Smooth muscle cell of the brain vasculature (primary cell): ENCODE data around the gene KCNQ1.

Source experiments
- DNase-seq: peaks from one replicate; pipeline ENCODE4 v3.0.0-alpha.2; 2012; ENCODE audit warnings: low read depth, low spot score

The KCNQ1 gene

DNA sequence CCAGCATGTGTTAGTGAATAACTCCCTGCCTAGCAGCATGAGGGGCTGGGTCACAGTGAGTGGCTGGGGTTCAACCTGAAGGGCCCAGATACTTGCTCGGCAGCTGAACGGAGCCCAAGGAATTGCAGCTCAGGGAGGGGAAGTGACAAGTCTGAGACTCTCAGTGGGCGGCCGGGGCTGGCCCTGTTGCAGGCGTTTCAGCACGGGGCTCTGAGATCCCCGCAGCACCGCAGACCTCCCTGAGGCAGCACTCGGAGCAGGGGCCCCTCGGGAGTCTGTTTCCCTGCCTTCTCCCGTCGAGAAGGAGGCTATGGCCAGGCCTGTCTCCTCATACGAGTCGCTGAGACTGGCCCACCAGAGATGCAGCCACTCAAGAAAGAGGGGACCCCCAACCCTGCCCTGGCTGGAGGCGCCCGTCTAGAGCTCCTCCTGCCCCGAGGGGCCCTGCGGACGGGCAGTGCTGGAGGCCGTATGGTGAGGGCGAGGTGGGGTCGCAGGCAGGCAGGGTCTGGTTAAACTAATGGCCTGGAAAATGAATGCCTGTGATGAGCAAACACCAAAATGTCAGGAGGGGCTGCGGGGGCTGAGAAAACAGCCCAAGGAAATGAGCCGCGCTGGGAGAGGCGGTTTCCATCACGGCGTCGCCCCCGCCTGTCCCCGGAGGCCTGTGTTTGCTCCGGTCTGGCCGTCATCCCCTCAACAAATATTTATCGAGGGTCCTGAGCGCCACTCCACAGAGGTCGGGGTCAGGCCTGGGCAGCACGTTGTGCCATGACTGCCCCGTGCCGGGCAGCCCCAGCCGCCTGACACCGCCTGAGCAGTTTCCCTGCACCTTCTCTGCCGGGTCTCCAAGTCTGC is 35.0 kb upstream of the KCNQ1 start:
- DNase-seq = no peak

DNA sequence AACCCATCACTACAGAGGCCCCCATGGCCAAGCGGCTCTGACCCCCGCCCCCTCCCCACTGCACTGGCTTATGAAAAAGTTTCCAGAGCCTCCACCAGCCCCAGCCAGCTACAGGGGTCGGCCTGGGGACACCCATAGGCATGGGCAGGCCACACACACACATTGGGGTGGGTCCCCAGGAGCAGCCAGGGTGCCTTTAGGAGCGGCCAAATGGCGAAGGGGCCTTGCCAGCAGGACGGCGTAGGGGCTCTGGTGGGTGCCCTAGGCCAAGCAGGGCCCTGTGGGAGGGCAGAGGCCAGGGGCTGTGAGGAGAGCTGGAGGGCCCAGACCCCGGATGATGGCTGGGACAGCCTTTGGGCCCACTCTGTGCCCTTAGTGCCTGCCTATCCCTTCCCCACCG is 34.2 kb upstream of the KCNQ1 start:
- DNase-seq = no peak

DNA sequence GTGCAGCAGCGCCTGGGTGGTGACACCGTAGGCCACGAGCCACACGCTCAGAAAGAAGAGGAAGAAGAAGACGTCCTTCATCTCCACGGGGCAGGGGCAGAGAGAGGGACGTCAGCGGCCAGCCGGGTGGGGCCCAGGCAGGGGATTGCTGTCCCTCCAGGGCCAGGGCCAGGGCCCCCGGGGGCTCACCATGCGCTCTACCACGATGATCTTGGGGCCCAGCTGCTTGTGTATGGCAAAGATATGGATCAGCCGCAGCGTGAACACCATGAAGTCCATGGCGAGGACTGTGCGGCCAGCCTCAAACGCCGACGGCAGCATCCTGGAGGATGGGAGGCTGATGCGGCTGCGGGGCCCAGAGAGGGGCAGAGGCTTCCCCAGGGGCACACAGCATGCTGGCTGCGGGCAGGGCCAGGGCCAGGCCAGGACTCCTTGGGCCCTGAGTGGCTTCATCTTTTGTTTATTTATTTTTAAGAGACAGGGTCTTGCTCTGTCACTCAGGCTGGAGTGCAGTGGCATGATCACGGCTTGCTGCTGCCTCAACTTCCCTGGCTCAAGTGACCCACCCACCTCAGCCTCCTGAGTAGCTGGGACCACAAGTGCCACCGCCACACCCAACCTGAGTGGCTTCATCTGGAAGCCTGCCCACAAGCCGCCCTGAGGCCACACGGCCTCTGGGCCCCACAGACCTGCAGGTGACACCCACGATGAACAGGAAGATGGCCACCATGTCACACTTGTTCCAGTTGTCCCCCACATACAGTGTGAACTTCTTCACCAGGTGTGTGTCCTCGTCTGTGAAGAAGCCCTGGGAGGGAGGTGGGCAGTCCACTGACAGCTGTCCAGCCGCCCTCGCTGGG is 33.1 kb upstream of the KCNQ1 start:
- DNase-seq = no peak

DNA sequence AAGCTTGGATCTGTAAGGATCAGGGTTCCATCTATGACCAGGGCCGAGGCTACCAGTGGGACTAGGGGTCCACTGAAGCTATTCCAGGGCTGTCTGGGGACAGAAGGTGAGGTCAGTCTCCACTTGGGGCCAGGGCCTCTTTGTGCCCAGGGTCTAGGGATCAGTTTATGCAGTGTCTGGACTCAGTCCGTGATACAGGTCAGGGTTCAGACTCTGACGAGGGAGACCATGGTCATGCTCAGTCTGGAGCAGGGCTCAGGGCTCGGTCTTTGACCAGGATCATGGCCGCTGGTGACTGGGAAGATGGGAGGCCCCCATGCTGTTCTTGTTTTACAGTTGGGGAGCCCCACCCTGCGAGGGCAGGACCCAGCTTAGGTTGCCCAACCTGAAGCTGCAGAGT is 32.5 kb upstream of the KCNQ1 start:
- DNase-seq = no peak

DNA sequence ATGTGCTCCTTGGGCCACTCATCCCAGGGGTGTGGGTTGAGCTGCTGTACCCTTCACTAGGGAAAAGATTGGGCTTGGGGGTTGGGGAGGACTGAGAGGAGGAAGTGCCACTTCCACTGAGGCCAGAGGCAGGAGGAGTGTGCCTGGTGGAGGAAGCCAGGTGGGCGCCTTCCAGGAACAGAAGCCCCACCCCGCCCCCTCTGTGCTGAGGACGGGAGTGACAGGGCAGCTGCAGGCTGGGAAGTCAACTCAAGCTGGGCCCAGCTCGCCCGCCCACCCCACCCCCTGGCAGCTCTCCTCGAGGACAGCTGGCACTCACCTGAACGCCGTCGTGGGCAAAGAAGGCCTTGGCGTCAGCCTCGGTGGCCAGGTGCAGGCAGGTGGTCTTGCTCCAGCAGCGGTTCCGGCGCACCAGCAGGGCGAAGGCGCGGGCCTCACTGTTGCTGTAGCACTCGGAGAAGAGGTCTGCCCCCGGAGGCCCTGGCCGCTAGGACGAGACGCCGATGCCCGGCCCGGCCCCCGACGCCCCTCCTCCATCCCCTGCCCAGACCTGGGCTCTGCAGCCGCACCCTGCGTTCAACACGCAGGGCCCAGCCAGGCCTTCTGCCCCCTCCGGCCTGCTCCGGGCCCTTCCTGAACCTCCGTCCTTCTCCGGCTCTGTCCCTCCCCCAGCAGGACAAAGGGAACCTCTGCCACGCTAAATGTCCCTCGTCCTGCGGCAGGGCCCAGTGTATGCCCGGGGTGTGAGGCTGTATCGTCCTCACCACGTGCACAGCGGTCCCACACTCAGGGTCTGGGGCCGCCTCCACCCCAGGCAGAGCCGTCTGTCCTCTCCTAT is 30.8 kb upstream of the KCNQ1 start:
- no peak for DNase-seq

DNA sequence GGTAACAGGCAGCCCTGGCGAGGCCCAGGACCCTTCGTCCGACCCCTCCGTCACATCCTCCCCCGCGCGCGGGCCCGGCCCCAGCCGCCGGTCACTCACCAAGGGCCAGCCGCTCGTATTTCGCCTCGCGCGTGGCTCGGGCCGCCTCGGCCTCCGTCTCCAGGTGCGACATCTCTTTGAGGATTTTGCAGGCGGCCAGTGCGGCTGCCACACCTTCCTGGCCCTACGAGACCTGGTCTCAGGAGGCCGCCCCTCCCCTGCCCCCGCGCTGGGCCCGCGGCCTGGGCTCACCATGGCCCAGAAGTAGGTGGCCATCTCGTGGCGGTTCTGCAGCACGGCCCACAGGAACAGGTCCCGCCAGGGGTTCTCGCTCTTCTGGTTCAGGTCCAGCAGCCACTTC is 30.2 kb upstream of the KCNQ1 start:
- no peak for DNase-seq

DNA sequence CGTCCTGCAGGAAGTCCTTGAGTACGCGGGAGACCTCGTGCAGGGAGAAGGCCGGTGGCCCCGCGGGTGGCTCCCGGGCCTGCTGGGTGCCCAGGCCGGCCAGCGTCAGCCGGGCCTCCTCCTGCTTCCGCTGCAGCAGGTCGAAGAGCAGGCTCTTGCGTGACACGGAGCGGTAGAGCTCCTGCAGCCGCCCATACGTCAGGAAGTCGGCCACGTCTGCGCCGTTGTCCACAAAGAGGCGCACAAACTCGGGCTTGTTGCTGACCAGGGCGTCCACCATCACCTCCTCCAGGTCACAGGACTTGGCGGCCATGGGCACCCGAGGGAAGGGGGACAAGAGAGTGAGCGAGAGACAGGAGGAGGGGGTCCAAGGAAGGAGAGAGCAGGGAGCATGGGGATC is 29.6 kb upstream of the KCNQ1 start:
- no peak for DNase-seq

DNA sequence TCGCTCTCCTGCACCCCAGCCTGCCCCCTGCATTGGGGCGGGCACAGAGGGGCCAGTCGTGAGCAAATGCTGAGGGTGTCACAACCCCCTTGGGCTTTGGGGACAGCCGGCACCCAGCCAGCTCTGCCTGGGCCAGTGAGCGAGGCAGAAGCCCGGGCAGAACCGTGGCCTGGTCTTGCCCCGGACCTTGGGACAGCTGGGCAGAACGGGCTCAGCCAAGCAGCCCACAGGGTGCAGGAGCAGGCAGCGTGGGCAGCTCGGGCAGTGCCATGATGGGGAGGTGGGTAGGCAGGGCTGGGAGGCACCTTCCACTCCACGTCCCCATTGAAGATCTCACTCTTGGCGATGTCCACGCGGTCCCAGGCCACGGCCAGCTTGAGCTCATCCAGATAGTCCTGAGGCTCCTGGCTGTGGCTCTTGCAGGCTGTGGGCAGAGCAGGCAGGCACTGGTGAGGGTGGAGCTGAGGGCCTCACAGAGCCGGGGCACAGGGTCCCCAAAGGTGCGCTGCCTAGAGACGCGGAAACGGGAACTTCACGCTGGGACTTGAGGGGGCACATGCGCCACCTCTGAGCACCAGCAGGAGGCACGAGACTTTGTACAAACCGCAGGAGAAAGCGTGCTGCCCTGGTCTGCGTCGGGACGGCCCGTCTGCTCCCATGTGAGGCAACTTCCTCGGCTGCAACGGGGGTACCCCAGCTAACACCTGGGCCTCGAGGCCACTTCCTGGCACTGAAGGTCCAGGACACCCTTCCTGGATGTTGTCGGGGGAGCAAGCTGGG is 29.0 kb upstream of the KCNQ1 start:
- no peak for DNase-seq

DNA sequence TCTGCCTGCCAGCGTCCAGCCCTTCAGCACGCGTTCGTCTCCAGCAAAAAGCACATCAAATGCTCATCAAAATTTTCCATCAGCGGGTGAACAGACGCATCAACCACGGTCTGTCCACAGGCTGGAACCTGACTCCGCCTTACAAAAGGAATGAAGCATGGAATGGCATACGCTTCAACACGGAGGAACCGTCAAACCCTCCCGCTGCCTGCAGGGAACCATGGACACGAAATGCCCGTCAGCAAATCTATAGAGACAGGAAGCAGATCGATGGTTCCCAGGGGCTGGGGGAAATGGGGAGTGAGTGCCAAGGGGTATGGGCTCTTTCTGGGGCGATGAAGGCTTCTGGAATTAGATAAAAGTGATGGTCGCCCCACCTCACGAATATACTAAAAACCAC is 28.0 kb upstream of the KCNQ1 start:
- no peak for DNase-seq

DNA sequence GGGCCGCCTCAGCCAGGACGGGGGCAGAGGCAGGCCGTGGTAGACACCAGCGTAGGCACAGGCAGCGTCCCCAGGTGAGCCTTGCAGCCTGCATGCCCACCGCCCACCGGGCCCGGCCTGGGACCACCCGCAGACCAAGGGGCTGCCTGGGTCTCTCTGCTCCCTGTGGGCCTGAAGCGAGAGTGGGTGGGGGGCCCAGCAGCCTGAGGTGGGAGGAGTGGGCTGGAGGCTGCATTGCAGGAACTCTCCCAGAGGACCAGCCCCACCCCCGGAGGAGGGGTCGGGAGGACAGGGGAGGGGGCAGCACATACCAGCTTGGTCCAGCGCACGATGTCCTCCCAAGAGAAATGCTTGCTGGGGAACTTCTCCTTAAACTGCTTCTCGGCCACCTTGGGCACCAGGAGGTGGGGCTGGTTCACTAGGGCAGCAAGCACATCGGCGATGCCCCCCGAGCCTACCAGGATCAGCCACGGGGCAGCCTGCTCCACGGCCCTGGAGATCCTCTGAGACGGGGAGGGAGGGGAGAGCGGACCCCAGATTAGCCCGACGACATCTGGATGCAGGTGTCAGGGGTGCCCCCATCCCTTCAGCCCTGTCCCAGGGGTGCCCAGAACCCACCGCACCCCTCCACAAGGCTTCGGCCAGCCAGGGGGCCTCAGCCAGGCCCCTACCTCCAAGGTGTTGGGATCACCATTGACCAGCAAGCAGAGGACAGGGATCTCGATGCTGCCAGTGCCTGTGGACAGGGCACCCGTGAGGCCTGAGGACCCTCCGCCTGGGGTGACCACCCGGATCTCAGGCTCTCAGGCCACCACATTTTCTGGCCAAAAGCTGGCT is 26.7 kb upstream of the KCNQ1 start:
- no peak for DNase-seq

DNA sequence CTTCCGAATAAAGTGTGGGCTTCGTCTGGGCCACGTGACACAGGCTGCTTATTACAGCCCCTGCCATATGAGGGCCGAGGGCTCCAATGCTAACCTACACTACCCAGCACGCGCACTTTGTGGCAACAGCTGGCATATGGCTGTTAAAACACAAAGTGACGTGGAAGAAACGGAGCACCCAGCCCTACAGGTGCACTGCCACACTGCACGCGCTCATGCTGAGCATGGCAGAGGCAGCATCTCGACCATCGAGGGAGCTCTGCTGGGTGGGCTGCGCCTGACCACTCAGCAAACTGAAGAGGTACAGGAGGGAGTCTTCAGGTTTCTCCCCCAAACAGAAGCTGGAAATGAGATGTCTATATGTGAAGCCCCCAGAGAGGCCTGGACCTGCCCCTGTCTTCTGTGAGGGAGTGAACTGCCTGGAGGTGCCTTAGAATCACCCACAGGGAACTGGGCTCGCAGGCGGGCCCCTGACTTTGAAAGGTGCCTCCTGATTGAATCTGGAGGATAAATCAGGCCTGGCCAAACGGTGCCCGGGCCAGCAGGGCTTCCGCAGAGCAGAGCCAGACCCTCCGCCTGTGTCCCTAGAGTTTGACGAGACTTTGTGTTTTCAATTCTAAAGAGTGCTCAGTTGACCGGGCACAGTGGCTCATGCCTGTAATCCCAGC is 26.0 kb upstream of the KCNQ1 start:
- no peak for DNase-seq

DNA sequence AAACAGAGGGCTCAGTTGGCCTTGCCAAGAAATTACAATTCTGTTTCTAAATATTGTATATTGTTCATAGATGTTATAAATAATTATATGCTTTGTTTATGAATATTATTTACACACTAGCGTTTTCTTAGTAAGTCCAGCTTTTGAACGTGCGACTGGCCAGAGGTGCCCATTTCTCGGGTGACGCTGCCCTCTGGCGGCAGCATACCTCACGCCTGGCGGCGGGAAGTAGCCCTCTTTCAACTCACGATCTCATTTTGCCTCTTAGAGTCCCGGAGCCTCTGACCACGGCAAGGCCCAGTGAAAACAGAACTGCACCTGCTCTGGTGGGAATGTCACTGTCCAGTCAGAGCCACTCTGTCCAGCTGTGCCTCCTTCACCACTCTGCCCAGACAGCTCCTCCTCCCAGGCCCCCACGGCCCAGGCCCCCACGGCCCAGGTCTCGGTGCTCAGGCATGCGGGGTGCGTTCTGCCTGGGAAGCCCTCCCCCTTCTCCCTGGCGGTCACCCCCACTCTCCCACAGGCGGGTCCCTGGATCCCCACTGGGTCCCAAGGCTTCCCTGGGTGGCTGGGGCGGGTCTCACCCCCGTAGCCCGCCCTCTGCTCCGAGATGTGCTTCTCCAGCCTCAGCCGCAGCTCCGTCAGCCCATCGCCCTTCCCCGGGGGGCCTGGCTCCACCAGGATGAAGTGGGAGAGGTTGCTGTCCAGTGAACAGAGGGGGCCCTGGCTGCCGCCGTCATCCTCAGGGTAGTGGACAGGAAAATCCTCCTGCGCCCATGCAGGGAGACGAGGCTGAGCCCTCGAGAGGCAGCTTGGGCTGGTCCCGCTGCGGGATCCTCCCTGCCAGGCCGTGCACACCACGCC is 24.9 kb upstream of the KCNQ1 start:
- peak; percentile 35 for DNase-seq

DNA sequence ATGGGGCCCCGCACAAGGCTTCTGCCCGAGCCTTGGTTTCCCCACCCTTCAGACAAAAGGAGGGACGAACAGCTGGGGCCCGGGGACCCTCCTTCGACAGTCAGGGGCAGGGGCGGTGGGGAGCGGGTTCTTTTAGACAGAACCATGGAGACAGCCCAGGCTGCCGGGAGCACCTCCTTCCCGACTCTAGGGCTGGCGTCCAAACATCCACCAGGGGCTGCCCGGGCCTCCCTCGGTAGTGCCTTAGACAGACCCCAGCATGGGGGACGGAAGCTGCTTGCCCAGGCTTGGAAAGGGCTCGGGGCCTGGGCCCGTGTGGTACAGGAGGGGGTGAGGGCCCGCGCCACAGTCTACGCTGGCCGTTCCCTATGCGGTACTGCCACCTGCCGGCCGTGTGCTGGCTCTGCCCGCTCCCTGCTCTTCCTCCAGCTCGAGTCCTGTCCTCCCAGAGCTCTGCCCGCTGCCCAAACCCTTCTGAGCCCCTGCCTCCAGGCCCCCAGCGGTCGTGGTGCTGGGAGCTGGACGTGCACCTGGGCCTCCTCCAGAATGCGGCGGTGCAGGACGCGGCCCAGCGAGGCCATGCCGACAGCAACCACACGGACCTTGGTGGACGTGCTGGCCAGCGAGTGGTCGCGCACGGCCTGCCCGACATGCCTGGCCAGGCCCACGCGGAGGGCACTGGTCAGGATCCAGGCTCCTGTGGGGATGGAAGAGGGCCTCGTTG is 24.1 kb upstream of the KCNQ1 start:
- DNase-seq = peak; percentile 29

DNA sequence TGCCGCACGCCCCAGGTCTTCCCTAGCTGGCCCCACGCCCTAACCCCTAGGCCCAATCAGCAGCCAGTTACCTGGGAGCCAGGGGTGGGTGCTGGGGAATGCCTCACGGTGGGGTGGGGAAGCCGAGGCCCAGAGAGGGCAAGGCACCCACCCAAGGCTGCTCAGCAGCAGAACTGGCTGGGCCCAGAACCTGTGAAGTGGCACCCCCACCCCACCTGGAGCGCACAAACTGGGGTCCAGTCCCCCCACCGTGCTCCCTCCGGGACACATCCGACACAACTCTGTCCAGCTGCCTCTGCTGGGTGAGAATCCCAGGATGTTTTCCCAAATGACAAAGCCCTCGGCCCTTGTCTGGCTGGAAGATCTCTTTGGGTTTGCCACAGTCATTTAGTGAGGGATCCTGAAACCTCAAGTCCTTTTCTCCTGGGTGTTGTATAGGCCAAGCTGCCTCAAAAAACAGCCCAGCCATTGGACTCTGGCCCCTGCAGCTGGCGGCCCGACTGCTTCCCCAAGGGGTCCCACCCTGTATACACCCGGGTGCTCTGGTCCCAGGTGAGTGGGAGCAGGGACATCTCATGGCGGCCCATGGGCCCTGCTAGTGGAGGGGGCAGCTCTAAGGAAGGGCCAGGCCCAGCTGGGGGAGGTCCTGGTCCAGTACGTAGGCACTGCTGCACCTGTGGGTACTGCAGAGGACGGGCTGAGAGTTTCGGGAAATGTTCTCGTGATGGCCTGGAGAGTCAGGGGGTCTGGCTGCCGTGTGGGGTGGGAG is 23.4 kb upstream of the KCNQ1 start:
- DNase-seq = no peak

DNA sequence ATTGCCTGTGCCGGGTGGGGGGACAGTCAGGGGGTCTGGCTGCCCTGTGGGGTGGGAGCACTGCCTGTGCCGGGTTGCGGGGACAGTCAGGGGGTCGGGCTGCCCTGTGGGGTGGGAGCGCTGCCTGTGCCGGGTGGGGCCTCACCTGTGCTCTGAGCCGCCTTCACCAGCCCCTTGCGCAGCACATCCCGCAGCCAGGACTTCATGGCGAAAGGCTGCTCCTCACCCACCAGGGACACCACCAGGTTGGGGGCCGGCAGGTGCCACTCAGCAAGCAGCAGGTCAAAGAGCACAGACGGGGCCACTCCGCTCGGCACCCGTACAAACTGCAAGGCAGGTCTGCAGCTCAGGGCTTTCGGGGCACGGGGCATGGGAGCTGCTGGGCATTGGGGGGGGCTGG is 22.8 kb upstream of the KCNQ1 start:
- no peak for DNase-seq

DNA sequence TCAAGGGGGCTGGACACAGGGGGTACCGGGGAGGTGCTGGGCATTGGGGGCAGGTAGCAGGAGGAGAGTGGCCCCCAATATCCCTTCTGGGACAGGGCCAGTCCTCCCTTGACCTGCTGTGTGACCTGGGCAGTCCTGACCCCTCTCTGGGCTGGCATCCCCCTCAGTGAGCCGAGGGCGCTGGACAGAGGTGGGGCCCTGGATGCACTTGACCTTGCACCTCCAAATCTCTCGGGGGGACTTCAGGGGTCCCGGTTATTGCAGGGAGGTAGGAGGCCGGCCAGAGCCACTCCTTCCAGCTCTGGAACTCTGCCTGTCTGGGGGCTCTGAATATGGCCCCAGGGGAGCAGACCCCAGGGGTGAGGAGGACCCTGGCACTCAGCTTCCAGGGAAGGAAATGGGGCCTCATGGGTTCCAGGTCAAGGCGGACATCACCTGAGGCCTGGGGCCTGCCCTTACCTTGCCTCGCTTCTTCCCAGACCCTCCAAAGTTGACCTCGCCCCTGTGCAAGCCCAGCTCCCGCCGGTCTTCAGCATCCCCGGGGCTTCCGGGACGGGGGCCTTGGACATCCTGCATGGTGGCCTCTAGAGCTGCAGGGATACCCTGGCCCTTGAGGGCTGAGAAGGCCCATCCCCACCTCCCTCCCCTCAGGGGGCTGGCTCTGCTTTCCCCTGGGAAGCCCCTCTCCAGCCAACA is 22.2 kb upstream of the KCNQ1 start:
- no peak for DNase-seq
